ENCODE data around the gene ZNF600. TPM values are rescaled to one million over a fixed set of nuclear protein-coding genes. Genes with fewer than 3 reads are reported as not detected.

The ZNF600 gene
- total and polyA plus RNA-seq, 2 of the 13 experiments (the other 11 are each of a cell fraction or from before 2014, with no cell fraction given), result 15.0 to 16.4 TPM

GRCh38 chr19:52734893-52735661 is 51.5 kb downstream of the ZNF600 start, which contains the start of gene ZNF611 (continued):
- TF ChIP-seq, protein P1, sequence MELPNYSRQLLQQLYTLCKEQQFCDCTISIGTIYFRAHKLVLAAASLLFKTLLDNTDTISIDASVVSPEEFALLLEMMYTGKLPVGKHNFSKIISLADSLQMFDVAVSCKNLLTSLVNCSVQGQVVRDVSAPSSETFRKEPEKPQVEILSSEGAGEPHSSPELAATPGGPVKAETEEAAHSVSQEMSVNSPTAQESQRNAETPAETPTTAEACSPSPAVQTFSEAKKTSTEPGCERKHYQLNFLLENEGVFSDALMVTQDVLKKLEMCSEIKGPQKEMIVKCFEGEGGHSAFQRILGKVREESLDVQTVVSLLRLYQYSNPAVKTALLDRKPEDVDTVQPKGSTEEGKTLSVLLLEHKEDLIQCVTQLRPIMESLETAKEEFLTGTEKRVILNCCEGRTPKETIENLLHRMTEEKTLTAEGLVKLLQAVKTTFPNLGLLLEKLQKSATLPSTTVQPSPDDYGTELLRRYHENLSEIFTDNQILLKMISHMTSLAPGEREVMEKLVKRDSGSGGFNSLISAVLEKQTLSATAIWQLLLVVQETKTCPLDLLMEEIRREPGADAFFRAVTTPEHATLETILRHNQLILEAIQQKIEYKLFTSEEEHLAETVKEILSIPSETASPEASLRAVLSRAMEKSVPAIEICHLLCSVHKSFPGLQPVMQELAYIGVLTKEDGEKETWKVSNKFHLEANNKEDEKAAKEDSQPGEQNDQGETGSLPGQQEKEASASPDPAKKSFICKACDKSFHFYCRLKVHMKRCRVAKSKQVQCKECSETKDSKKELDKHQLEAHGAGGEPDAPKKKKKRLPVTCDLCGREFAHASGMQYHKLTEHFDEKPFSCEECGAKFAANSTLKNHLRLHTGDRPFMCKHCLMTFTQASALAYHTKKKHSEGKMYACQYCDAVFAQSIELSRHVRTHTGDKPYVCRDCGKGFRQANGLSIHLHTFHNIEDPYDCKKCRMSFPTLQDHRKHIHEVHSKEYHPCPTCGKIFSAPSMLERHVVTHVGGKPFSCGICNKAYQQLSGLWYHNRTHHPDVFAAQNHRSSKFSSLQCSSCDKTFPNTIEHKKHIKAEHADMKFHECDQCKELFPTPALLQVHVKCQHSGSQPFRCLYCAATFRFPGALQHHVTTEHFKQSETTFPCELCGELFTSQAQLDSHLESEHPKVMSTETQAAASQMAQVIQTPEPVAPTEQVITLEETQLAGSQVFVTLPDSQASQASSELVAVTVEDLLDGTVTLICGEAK (IDR thresholded peaks at IDR 0.05), result no peak
- TF ChIP-seq, protein P1 (CRISPR knock-in tag; IDR thresholded peaks at IDR 0.05), result no peak
- peak; percentile 21; the same call in 1 of the 2 replicates for TF ChIP-seq TAF1 (CRISPR knock-in tag; IDR thresholded peaks at IDR 0.05)
- no peak for TF ChIP-seq ZBTB1 (CRISPR knock-in tag; IDR thresholded peaks at IDR 0.05; ENCODE audit: borderline replicate concordance)
- TF ChIP-seq ERF (CRISPR knock-in tag; IDR thresholded peaks at IDR 0.05), result no peak
- no peak for TF ChIP-seq HOXA9 (CRISPR knock-in tag; IDR thresholded peaks at IDR 0.05; ENCODE audit: borderline replicate concordance)
- no peak for TF ChIP-seq CERS6 (CRISPR knock-in tag; IDR thresholded peaks at IDR 0.05)
- TF ChIP-seq SMARCE1 (IDR thresholded peaks at IDR 0.05; ENCODE audit: borderline replicate concordance), result no peak
- no peak for TF ChIP-seq STAG1 (CRISPR knock-in tag; IDR thresholded peaks at IDR 0.05)
- peak; percentile 12; the same call in 1 of the 2 replicates for TF ChIP-seq SP5 (CRISPR knock-in tag; IDR thresholded peaks at IDR 0.05; ENCODE audit: borderline replicate concordance, low read depth)
- TF ChIP-seq SSRP1 (CRISPR knock-in tag; IDR thresholded peaks at IDR 0.05), result no peak
- peak; percentile 55; the same call in 1 of the 2 replicates for TF ChIP-seq TFDP1 (CRISPR knock-in tag; IDR thresholded peaks at IDR 0.05; ENCODE audit: borderline replicate concordance)
- TF ChIP-seq TBL1XR1 (IDR thresholded peaks at IDR 0.05; ENCODE audit: borderline replicate concordance, low read length, partially characterized antibody), result no peak
- no peak for TF ChIP-seq RFX1 (IDR thresholded peaks at IDR 0.05)
- no peak for TF ChIP-seq ZNF577 (CRISPR knock-in tag; IDR thresholded peaks at IDR 0.05; ENCODE audit: borderline replicate concordance, low read depth)
- TF ChIP-seq DMAP1 (CRISPR knock-in tag; IDR thresholded peaks at IDR 0.05), result 0 out of 2 replicates have a peak, but pooled peaks have one; percentile 14
- TF ChIP-seq, protein P2, sequence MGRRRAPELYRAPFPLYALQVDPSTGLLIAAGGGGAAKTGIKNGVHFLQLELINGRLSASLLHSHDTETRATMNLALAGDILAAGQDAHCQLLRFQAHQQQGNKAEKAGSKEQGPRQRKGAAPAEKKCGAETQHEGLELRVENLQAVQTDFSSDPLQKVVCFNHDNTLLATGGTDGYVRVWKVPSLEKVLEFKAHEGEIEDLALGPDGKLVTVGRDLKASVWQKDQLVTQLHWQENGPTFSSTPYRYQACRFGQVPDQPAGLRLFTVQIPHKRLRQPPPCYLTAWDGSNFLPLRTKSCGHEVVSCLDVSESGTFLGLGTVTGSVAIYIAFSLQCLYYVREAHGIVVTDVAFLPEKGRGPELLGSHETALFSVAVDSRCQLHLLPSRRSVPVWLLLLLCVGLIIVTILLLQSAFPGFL (CRISPR knock-in tag; IDR thresholded peaks at IDR 0.05), result no peak
- TF ChIP-seq ZBTB38 (CRISPR knock-in tag; IDR thresholded peaks at IDR 0.05), result no peak
- no peak for TF ChIP-seq ZFYVE20 (CRISPR knock-in tag; IDR thresholded peaks at IDR 0.05; ENCODE audit: borderline replicate concordance, low read depth)

Data from HepG2 (cell line).